ENCODE data around the gene DAPK1. TPM values are rescaled to one million over a fixed set of nuclear protein-coding genes. Genes with fewer than 3 reads are reported as not detected.

DAPK1 gene
- total RNA-seq, 1 experiment from 2014 or later, result 133 TPM

- no TSS peak for BruUV-seq (replicated peaks)
- H3K4me3 Mint-ChIP-seq (ENCODE audit: low read depth, unreplicated experiment), result peak overlapping the region; percentile 39
- no peak for DNase-seq
Observed at GRCh38 chr9:87613265-87614111, 115.8 kb downstream of the DAPK1 start.

DNA sequence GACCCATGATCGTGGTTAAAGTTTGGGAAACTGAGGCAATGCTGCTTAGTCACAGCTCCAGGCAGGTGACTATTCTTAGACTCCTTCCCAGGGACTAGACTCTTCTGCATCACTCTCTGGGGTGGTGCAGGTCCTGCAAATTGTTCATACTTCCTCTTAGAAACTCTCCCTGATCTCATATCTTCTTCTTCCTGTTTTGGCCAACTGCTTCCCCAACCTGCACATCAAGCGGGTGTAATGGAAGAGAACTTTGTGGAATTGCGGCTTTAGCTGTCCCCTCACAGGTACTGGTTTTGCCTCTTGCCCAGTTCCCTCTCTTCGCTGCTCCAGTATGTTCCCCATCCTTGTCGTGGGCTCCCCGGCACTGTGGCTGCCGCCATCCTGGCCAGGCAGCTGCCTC lies 116.7 kb downstream of the DAPK1 start:
- peaks cover 24% of the 10 kb centered on the region for H3K36me3 Mint-ChIP-seq (ENCODE audit: insufficient read depth, unreplicated experiment)
- CTCF ChIA-PET, result interaction anchor here (2.0 to 2.2 kb wide), 2 partner anchors 15 to 44 kb away, joined by 5 to 9 read pairs; no protein-coding TSS in a partner anchor
- peak overlapping the region; percentile 86 for H3K27ac Mint-ChIP-seq (ENCODE audit: unreplicated experiment)
- H3K9me3 Mint-ChIP-seq (ENCODE audit: low read depth, unreplicated experiment), result no peaks in the 10 kb centered on the region
- TF ChIP-seq CTCF (IDR thresholded peaks at IDR 0.05; ENCODE audit: unreplicated experiment), result no peak
- H3K4me3 Mint-ChIP-seq (ENCODE audit: low read depth, unreplicated experiment), result peak overlapping the region; percentile 36
- DNase-seq, result no peak
- H3K27me3 Mint-ChIP-seq (ENCODE audit: unreplicated experiment), result no peaks in the 10 kb centered on the region
- intact Hi-C loops (cut with micrococcal nuclease; ENCODE audit: unreplicated experiment), result loop anchor here (10.0 kb wide), 1 partner anchor 280 kb away; no protein-coding TSS in a partner anchor
- peaks cover 56% of the 10 kb centered on the region for H3K4me1 Mint-ChIP-seq (ENCODE audit: low read depth, unreplicated experiment)
- no TSS peak for BruUV-seq (replicated peaks)

More at GRCh38 chr9:87613265-87614111, 115.8 kb downstream of the DAPK1 start:
- peaks cover 56% of the 10 kb centered on the region for H3K4me1 Mint-ChIP-seq (ENCODE audit: low read depth, unreplicated experiment)
- H3K27ac Mint-ChIP-seq (ENCODE audit: unreplicated experiment), result peak overlapping the region; percentile 86
- CTCF ChIA-PET, result interaction anchor here (1.0 to 2.2 kb wide), 3 partner anchors 14 to 107 kb away, joined by 3 to 9 read pairs (median 5); no protein-coding TSS in a partner anchor
- intact Hi-C loops (cut with micrococcal nuclease; ENCODE audit: unreplicated experiment), result loop anchor here (10.0 kb wide), 1 partner anchor 279 kb away; no protein-coding TSS in a partner anchor
- TF ChIP-seq CTCF (IDR thresholded peaks at IDR 0.05; ENCODE audit: unreplicated experiment), result no peak
- H3K27me3 Mint-ChIP-seq (ENCODE audit: unreplicated experiment), result no peaks in the 10 kb centered on the region
- H3K36me3 Mint-ChIP-seq (ENCODE audit: insufficient read depth, unreplicated experiment), result peaks cover 24% of the 10 kb centered on the region
- no peaks in the 10 kb centered on the region for H3K9me3 Mint-ChIP-seq (ENCODE audit: low read depth, unreplicated experiment)

GRCh38 chr9:87615136-87615535 lies 117.5 kb downstream of the DAPK1 start:
- no peak for TF ChIP-seq CTCF (IDR thresholded peaks at IDR 0.05; ENCODE audit: unreplicated experiment)
- Mint-ChIP-seq H3K36me3 (ENCODE audit: insufficient read depth, unreplicated experiment) (peaks cover 24% of the 10 kb centered on the region), H3K27ac (ENCODE audit: unreplicated experiment) (peak overlapping the region; percentile 86), H3K9me3 (ENCODE audit: low read depth, unreplicated experiment) (no peaks in the 10 kb centered on the region), H3K4me1 (ENCODE audit: low read depth, unreplicated experiment) (peaks cover 56% of the 10 kb centered on the region), H3K27me3 (ENCODE audit: unreplicated experiment) (no peaks in the 10 kb centered on the region), H3K4me3 (ENCODE audit: low read depth, unreplicated experiment) (peak overlapping the region; percentile 36)
- no peak for DNase-seq
- intact Hi-C loops (cut with micrococcal nuclease; ENCODE audit: unreplicated experiment), result loop anchor here (5.0 to 10.0 kb wide), 2 partner anchors 43 to 280 kb away; no protein-coding TSS in a partner anchor
- BruUV-seq (replicated peaks), result no TSS peak
- CTCF ChIA-PET, result no interaction called here

DNA sequence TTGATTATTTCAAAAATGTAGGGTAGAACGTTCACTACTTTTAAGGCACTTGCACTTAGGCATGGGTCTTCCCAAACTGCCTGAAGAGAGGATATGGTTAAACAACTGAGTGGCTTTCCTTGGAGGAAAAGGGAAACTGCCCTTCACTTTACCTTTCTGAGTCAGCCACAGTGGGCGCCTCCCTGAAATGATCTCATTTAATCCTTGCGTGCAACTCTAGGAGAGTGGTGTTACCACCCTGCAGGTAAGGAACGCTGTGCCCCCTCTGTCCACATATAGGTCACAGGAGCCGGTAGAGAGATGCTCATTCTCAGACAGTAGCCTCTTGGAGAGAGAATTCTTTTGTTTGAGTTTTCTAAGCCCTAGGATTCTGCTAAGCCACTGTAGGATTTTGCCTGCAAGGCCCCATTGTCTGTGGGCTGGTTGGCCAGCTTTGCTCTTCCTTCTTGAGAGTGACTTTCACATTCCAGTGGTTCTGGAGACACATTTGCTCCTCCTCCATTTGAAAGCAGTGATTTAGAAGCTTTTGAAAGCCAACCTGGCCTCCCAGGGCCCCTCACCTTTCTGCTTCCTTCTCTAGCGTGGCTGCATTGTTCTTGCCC lies 118.0 kb downstream of the DAPK1 start:
- Mint-ChIP-seq H3K36me3 (ENCODE audit: insufficient read depth, unreplicated experiment) (peaks cover 24% of the 10 kb centered on the region), H3K4me3 (ENCODE audit: low read depth, unreplicated experiment) (peak overlapping the region; percentile 36), H3K27me3 (ENCODE audit: unreplicated experiment) (no peaks in the 10 kb centered on the region), H3K4me1 (ENCODE audit: low read depth, unreplicated experiment) (peaks cover 56% of the 10 kb centered on the region), H3K9me3 (ENCODE audit: low read depth, unreplicated experiment) (no peaks in the 10 kb centered on the region), H3K27ac (ENCODE audit: unreplicated experiment) (peak overlapping the region; percentile 86)
- no TSS peak for BruUV-seq (replicated peaks)
- CTCF ChIA-PET, result no interaction called here
- TF ChIP-seq CTCF (IDR thresholded peaks at IDR 0.05; ENCODE audit: unreplicated experiment), result no peak
- peak; percentile 67 for DNase-seq
- intact Hi-C loops (cut with micrococcal nuclease; ENCODE audit: unreplicated experiment), result loop anchor here (5.0 to 10.0 kb wide), 2 partner anchors 43 to 281 kb away; no protein-coding TSS in a partner anchor

Measured in Calu3 (cell line).